Measurements from ENCODE around the gene HIGD2A.

GRCh38 chr5:176379881-176380280 lies 8.7 kb upstream of the HIGD2A start:
- TF ChIP-seq CTCF (IDR thresholded peaks at IDR 0.05; ENCODE audit: poor library complexity, severe bottlenecking) (no peak), EZH2 (IDR thresholded peaks at IDR 0.05; ENCODE audit: borderline replicate concordance, insufficient read depth, low read length, poor library complexity, severe bottlenecking) (no peak)

Measured in neural cell (in vitro differentiated cells).